NCI-H510A (cell line): Measurements from ENCODE around the gene LRRC25.
A peak's percentile ranks its signal among the peaks of the same experiment; 100 is the strongest.

Source experiments
- DNase-seq: peaks from one replicate; lab custom pipeline; 2025; lab: John Stamatoyannopoulos, UW

LRRC25 gene

GRCh38 chr19:18424890-18425514 lies 27.6 kb upstream of the LRRC25 start:
- DNase-seq, result no peak

- no peak for DNase-seq
Measured at GRCh38 chr19:18424122-18424889, 26.9 kb upstream of the LRRC25 start.

GRCh38 chr19:18423258-18424020 lies 26.0 kb upstream of the LRRC25 start:
- DNase-seq, result no peak

GRCh38 chr19:18422530-18423191 lies 25.2 kb upstream of the LRRC25 start:
- DNase-seq, result no peak

GRCh38 chr19:18421371-18421959 lies 24.0 kb upstream of the LRRC25 start:
- no peak for DNase-seq

GRCh38 chr19:18420930-18421329 lies 23.5 kb upstream of the LRRC25 start:
- DNase-seq, result no peak

- no peak for DNase-seq
Measured at GRCh38 chr19:18419699-18420460, 22.5 kb upstream of the LRRC25 start.

GRCh38 chr19:18419195-18419698 lies 21.8 kb upstream of the LRRC25 start, which contains the start of gene SSBP4:
Gene SSBP4 (plus strand): TSS chr19:18419398. CDS start chr19:18419649, 251 bp downstream.
- DNase-seq, result peak; percentile 82

GRCh38 chr19:18418483-18419194 lies 21.2 kb upstream of the LRRC25 start:
- no peak for DNase-seq

GRCh38 chr19:18418029-18418482 lies 20.6 kb upstream of the LRRC25 start:
- no peak for DNase-seq

- peak; percentile 79 for DNase-seq
Measured at GRCh38 chr19:18417250-18418028, 20.0 kb upstream of the LRRC25 start.

- DNase-seq, result peak; percentile 73
Measured at GRCh38 chr19:18416778-18417249, 19.4 kb upstream of the LRRC25 start.

- DNase-seq, result no peak
Measured at GRCh38 chr19:18415178-18415867, 17.9 kb upstream of the LRRC25 start.

- DNase-seq, result no peak
Measured at GRCh38 chr19:18414504-18415177, 17.2 kb upstream of the LRRC25 start.

- no peak for DNase-seq
Measured at GRCh38 chr19:18412610-18413239, 15.3 kb upstream of the LRRC25 start.

- no peak for DNase-seq
Measured at GRCh38 chr19:18408053-18408476, 10.6 kb upstream of the LRRC25 start.

GRCh38 chr19:18406749-18407148 lies 9.3 kb upstream of the LRRC25 start:
- no peak for DNase-seq
